Measurements from ENCODE around the gene PFKP.

DNA sequence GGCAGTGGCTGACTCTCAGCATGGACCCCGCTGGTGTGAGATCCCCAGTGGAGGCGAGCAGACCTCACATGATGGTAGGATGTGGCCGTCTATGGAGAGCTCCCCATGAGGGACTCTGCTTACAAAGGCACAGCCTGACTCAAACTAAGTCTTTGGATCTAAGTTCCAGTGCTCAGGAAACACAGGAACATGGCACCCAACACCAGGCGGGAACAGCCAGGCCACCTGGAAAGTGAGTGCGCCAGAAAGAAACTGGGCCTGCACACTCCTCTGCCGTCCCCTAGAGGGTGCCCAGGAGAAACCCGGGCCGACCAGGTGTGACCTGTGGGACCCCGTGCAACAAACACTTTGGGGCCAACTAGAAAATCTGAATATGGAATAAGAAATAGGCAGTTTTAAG is 95.2 kb downstream of the PFKP start:
- TF ChIP-seq, protein P1, sequence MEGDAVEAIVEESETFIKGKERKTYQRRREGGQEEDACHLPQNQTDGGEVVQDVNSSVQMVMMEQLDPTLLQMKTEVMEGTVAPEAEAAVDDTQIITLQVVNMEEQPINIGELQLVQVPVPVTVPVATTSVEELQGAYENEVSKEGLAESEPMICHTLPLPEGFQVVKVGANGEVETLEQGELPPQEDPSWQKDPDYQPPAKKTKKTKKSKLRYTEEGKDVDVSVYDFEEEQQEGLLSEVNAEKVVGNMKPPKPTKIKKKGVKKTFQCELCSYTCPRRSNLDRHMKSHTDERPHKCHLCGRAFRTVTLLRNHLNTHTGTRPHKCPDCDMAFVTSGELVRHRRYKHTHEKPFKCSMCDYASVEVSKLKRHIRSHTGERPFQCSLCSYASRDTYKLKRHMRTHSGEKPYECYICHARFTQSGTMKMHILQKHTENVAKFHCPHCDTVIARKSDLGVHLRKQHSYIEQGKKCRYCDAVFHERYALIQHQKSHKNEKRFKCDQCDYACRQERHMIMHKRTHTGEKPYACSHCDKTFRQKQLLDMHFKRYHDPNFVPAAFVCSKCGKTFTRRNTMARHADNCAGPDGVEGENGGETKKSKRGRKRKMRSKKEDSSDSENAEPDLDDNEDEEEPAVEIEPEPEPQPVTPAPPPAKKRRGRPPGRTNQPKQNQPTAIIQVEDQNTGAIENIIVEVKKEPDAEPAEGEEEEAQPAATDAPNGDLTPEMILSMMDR (IDR thresholded peaks at IDR 0.05): no peak
- no peak for TF ChIP-seq EP300 (IDR thresholded peaks at IDR 0.05; ENCODE audit: low read depth)
- no peak for TF ChIP-seq POLR2AphosphoS5 (IDR thresholded peaks at IDR 0.05)
